HCT116 (cell line): ENCODE data around the gene SIX3. TPM values are rescaled to one million over a fixed set of nuclear protein-coding genes. Genes with fewer than 3 reads are reported as not detected.

Experiments
- ATAC-seq: fragments of 200-7000 bp; cut with Tn5 transposase; 2 replicates; pipeline ENCODE4 v1.9.1; 2020; ENCODE audit warnings: mild to moderate bottlenecking, moderate library complexity
- BruUV-seq: library from RNA; stranded (reverse); fragments of 400-500 nt; replicated peaks from 2 replicates; lab custom pipeline; 2021; lab: Mats Ljungman, UMichigan
- CTCF ChIA-PET: fragments of 300-600 bp; sonication (Branson Sonifier 250); formaldehyde crosslinking; loops from one replicate; lab custom pipeline; 2021; ENCODE audit warnings: antibody characterized with exemption; lab: Charles Lee
- POLR2A ChIA-PET: fragments of 300-600, 350-600 bp; sonication (Branson Sonifier 250); formaldehyde crosslinking; loops from one replicate; lab custom pipeline; 2021; ENCODE audit warnings: antibody characterized with exemption; lab: Charles Lee
- RAD21 ChIA-PET, 2 experiments: fragments of 300-600 bp; sonication (Branson Sonifier 250); formaldehyde crosslinking; loops; one replicate each; lab custom pipeline; 2023; ENCODE audit warnings: low total read pairs in 2 of 2; ENCODE audit not compliant: uncharacterized antibody in 2 of 2, unreplicated experiment in 2 of 2, low non-redundant PET in 1 of 2; lab: Charles Lee
- DNase-seq: peaks from one replicate; pipeline ENCODE4 v3.0.0-alpha.2; 2010; ENCODE audit warnings: low read depth, low spot score
- H2AFZ ChIP-seq: fragments of 200-600 bp; shearing (Covaris generic), sonication (generic); 2 replicates; pipeline ENCODE4 v1.6.1; 2017; ENCODE audit warnings: low read depth, mixed run types, mixed read lengths, antibody characterized with exemption, low read length; ENCODE audit not compliant: poor library complexity, severe bottlenecking
- H3K27ac ChIP-seq: 2 replicates; pipeline ENCODE4 v1.5.1; 2012; ENCODE audit warnings: low read depth, low read length
- H3K27me3 ChIP-seq: fragments of 200-600 bp; sonication (generic); 2 replicates; pipeline ENCODE4 v1.6.1; 2016; ENCODE audit warnings: mixed run types, low read length, mixed read lengths; ENCODE audit not compliant: insufficient read depth
- H3K36me3 ChIP-seq, 2 experiments: fragments of 200-500 bp in 1 of 2; fragments of 200-600 bp in 1 of 2; sonication (Bioruptor generic) in 1 of 2; sonication (generic) in 1 of 2; 2 replicates each; pipeline versions ENCODE4 v1.5.1 to v1.6.1; 2014 to 2016; ENCODE audit warnings: low read length in 2 of 2, inconsistent platforms in 1 of 2, mixed read lengths in 1 of 2, mixed run types in 1 of 2; ENCODE audit not compliant: insufficient read depth in 2 of 2, control insufficient read depth in 1 of 2
- H3K4me1 ChIP-seq, 2 experiments: fragments of 200-600 bp in 1 of 2; sonication (generic) in 1 of 2; 2 replicates each; pipeline versions ENCODE4 v1.5.1 to v1.6.1; 2012 to 2017; ENCODE audit warnings: low read length in 2 of 2, inconsistent platforms in 1 of 2, mild to moderate bottlenecking in 1 of 2, mixed read lengths in 1 of 2, mixed run types in 1 of 2, moderate library complexity in 1 of 2; ENCODE audit not compliant: insufficient read depth in 2 of 2, control insufficient read depth in 1 of 2
- H3K4me2 ChIP-seq: fragments of 200-600 bp; sonication (generic); 2 replicates; pipeline ENCODE4 v1.6.1; 2017; ENCODE audit warnings: mixed run types, low read length, mixed read lengths
- H3K4me3 ChIP-seq, 2 experiments: fragments of 200-600 bp in 1 of 2; sonication (generic) in 1 of 2; replicated peaks in 1 of 2; 2 replicates each; pipeline ENCODE4 v1.5.1; 2011 to 2016; ENCODE audit warnings: low read length in 2 of 2, control low read depth in 1 of 2, low read depth in 1 of 2, mild to moderate bottlenecking in 1 of 2, mixed read lengths in 1 of 2, mixed run types in 1 of 2
- H3K79me2 ChIP-seq: fragments of 200-600 bp; sonication (generic); 2 replicates; pipeline ENCODE4 v1.6.1; 2017; ENCODE audit warnings: mild to moderate bottlenecking, mixed run types, low read length, moderate library complexity, mixed read lengths; ENCODE audit not compliant: insufficient read depth
- H3K9ac ChIP-seq: fragments of 200-600 bp; sonication (generic); 2 replicates; pipeline ENCODE4 v1.6.1; 2016; ENCODE audit warnings: low read length, mixed read lengths
- H3K9me2 ChIP-seq: fragments of 200-600 bp; sonication (generic), shearing (Covaris generic); 2 replicates; pipeline ENCODE4 v1.6.1; 2017; ENCODE audit warnings: mixed run types, mild to moderate bottlenecking, moderate library complexity; ENCODE audit not compliant: insufficient read depth
- H3K9me3 ChIP-seq, 2 experiments: fragments of 200-500 bp in 1 of 2; fragments of 200-600 bp in 1 of 2; sonication (Bioruptor generic) in 1 of 2; sonication (generic) in 1 of 2; 2 replicates each; pipeline ENCODE4 v1.6.1; 2014 to 2017; ENCODE audit warnings: low read length in 2 of 2, mixed read lengths in 2 of 2, inconsistent platforms in 1 of 2, low read depth in 1 of 2, mild to moderate bottlenecking in 1 of 2, mixed run types in 1 of 2, moderate library complexity in 1 of 2; ENCODE audit not compliant: control insufficient read depth in 1 of 2, insufficient read depth in 1 of 2
- H4K20me1 ChIP-seq: fragments of 200-600 bp; sonication (generic), shearing (Covaris generic); 2 replicates; pipeline ENCODE4 v1.6.1; 2017; ENCODE audit warnings: mixed run types, mild to moderate bottlenecking, moderate library complexity; ENCODE audit not compliant: insufficient read depth
- EGR1 ChIP-seq: IDR thresholded peaks from 2 replicates; pipeline ENCODE4 v1.6.1; 2012; ENCODE audit warnings: low read depth
- ELF1 ChIP-seq: IDR thresholded peaks from 2 replicates; pipeline ENCODE4 v1.6.1; 2012; ENCODE audit warnings: low read depth, borderline replicate concordance
- EZH2phosphoT487 ChIP-seq: fragments of 200-600 bp; IDR thresholded peaks from 2 replicates; pipeline ENCODE4 v1.6.1; 2018; ENCODE audit warnings: antibody characterized with exemption, borderline replicate concordance
- FOSL1 ChIP-seq: IDR thresholded peaks from 2 replicates; pipeline ENCODE4 v1.6.1; 2012; ENCODE audit warnings: low read depth
- JUND ChIP-seq: IDR thresholded peaks from 2 replicates; pipeline ENCODE4 v1.6.1; 2012
- MAX ChIP-seq: IDR thresholded peaks from 2 replicates; pipeline ENCODE4 v1.6.1; 2012
- POLR2AphosphoS5 ChIP-seq: IDR thresholded peaks from 2 replicates; pipeline ENCODE4 v1.6.1; 2011; ENCODE audit warnings: mild to moderate bottlenecking, low read depth, low read length, moderate library complexity
- SRF ChIP-seq: IDR thresholded peaks from 2 replicates; pipeline ENCODE4 v1.6.1; 2012; ENCODE audit warnings: low read depth
- TCF7L2 ChIP-seq: IDR thresholded peaks from 2 replicates; pipeline ENCODE4 v1.7.0; 2011; ENCODE audit warnings: borderline replicate concordance, inconsistent platforms; ENCODE audit not compliant: insufficient read depth, insufficient read length; ENCODE audit errors: extremely low read depth
- ZNF274 ChIP-seq: fragments of 200-500 bp; sonication (Bioruptor generic); IDR thresholded peaks from 2 replicates; pipeline ENCODE4 v1.6.1; 2014; ENCODE audit warnings: mild to moderate bottlenecking, low read depth, low read length, inconsistent platforms
- intact Hi-C: fragments of 100-400 bp; cut with micrococcal nuclease; formaldehyde crosslinking; loops from 2 replicates; pipeline ENCODE4 v1.10.0; 2022
- total RNA-seq: library from RNA; stranded (reverse); gene quantifications from one replicate; pipeline ENCODE4 v1.2.1, GENCODE V29; 2021; ENCODE audit not compliant: unreplicated experiment
- TF ChIP-seq, protein P1 (sequence below), 3 experiments: fragments of 200-600 bp in 1 of 3; sonication (generic) in 1 of 3; IDR thresholded peaks in 2 of 3; conservative IDR thresholded peaks in 1 of 3; 2 replicates each; pipeline ENCODE4 v1.5.1; 2012 to 2017; ENCODE audit warnings: low read depth in 2 of 3, low read length in 2 of 3, antibody characterized with exemption in 1 of 3, borderline replicate concordance in 1 of 3, control low read depth in 1 of 3, mild to moderate bottlenecking in 1 of 3, mixed read lengths in 1 of 3, mixed run types in 1 of 3, moderate library complexity in 1 of 3; ENCODE audit not compliant: insufficient read depth in 1 of 3
- TF ChIP-seq, protein P2 (sequence below): IDR thresholded peaks from 2 replicates; pipeline ENCODE4 v1.6.1; 2012

Gene SIX3
- total RNA-seq, 1 experiment from 2014 or later: 1.2 TPM

DNA sequence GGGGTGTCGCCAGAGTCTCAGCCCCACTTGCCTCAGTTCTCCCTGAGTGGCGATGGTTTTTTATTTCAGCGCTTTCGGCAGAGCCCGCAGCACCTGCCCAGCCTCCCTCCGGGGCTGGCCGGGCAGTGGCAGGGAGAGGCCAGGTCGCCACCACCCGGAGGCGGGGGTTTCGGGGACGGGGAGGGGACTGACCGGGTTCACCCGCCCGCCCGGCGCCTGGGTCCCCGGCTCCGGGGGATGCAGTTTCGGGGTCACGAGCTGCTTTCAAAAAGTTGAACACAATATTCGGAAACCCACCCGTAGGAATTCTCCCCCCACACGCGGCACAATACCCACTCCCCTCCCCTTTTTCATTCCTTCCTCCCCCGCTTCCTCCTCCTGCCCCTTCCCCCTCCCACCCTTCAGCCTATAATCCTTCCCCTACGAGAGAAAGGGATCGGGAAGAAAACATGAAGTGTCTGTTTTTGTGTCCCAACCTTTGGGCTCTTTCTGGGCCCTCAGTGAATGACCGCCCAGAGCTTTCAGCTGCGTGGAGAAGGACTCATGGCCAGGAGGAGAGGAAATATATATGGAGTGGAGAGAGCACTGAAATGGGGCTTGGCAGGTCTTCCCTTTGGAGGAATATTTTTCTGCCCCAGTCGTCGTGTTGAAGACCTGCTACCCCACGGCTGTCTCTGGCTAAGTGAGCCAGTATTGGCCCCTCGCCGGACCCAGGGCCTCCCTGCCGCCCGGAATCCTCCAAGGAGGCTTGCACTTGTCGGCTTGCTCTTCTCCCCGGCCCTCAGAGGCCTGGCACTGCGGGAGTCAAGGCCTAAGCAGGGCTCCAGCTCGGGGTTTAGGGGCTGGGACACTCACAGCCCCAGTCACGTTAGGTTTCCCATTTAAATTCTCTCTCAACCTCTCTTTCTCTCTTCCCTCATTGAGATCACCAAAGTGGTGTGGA lies 2.1 kb upstream of the SIX3 start:
- no peaks in the 10 kb centered on the region for H4K20me1 ChIP-seq
- TF ChIP-seq EGR1 (peak; percentile 76), JUND (no peak), SRF (no peak), FOSL1 (no peak), POLR2AphosphoS5 (peak; percentile 72)
- TF ChIP-seq, all 23 proteins: peak for 2
- DNase-seq (no peak), ATAC-seq (peak; percentile 36)
- Histone ChIP-seq H3K4me3 (peak overlapping the region; percentile 70 to 80), H3K27me3 (no peaks in the 10 kb centered on the region), H3K9me2 (no peaks in the 10 kb centered on the region), H3K79me2 (no peaks in the 10 kb centered on the region), H3K36me3 (no peaks in the 10 kb centered on the region), H3K9ac (peak overlapping the region; percentile 74), H3K4me2 (peak overlapping the region; percentile 93), H3K27ac (peak overlapping the region; percentile 91), H3K9me3 (no peaks in the 10 kb centered on the region), H2AFZ (peak overlapping the region; percentile 64), H3K4me1 (peaks cover 14 to 46% of the 10 kb centered on the region in 2 experiments; a peak in 3 of 4 replicates)
- ChIA-PET CTCF (interaction anchor here (2.3 kb wide), 1 partner anchor 16 kb away, joined by 7 read pairs; no protein-coding TSS in a partner anchor), POLR2A (interaction anchor here (0.7 kb wide), 1 partner anchor 86 kb away, joined by 6 read pairs; no protein-coding TSS in a partner anchor), RAD21 (interaction anchor here in 1 of 2 experiments (1.0 kb wide), 1 partner anchor 460 kb away, joined by 3 read pairs; no protein-coding TSS in a partner anchor)
- TSS peak; percentile 44 for BruUV-seq
- intact Hi-C loops: no loop called here

GRCh38 chr2:44940049-44940494 lies 1.4 kb upstream of the SIX3 start:
- CTCF ChIA-PET: interaction anchor here (2.3 kb wide), 1 partner anchor 16 kb away, joined by 7 read pairs; no protein-coding TSS in a partner anchor
- TF ChIP-seq MAX (no peak), ZNF274 (no peak), EZH2phosphoT487 (no peak), FOSL1 (no peak), JUND (no peak), TCF7L2 (no peak), ELF1 (no peak)
- TF ChIP-seq, protein P1, sequence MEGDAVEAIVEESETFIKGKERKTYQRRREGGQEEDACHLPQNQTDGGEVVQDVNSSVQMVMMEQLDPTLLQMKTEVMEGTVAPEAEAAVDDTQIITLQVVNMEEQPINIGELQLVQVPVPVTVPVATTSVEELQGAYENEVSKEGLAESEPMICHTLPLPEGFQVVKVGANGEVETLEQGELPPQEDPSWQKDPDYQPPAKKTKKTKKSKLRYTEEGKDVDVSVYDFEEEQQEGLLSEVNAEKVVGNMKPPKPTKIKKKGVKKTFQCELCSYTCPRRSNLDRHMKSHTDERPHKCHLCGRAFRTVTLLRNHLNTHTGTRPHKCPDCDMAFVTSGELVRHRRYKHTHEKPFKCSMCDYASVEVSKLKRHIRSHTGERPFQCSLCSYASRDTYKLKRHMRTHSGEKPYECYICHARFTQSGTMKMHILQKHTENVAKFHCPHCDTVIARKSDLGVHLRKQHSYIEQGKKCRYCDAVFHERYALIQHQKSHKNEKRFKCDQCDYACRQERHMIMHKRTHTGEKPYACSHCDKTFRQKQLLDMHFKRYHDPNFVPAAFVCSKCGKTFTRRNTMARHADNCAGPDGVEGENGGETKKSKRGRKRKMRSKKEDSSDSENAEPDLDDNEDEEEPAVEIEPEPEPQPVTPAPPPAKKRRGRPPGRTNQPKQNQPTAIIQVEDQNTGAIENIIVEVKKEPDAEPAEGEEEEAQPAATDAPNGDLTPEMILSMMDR (IDR thresholded peaks at IDR 0.05 in 2 of 3, conservative IDR thresholded peaks at IDR 0.05 in 1 of 3; ENCODE audit: borderline replicate concordance in 1 of 3, insufficient read depth in 1 of 3, low read depth in 2 of 3, low read length in 2 of 3): no peak
- TF ChIP-seq, protein P2, sequence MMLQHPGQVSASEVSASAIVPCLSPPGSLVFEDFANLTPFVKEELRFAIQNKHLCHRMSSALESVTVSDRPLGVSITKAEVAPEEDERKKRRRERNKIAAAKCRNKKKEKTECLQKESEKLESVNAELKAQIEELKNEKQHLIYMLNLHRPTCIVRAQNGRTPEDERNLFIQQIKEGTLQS: no peak

More at GRCh38 chr2:44940049-44940494, 1.4 kb upstream of the SIX3 start:
- Histone ChIP-seq H3K4me1 (peaks cover 14 to 46% of the 10 kb centered on the region in 2 experiments; a peak in 3 of 4 replicates), H3K4me3 (no peak overlapping the region), H2AFZ (peak overlapping the region; percentile 71), H3K9me2 (no peaks in the 10 kb centered on the region), H3K27me3 (no peaks in the 10 kb centered on the region), H3K79me2 (no peaks in the 10 kb centered on the region), H3K4me2 (peak overlapping the region; percentile 93), H3K9me3 (no peaks in the 10 kb centered on the region), H3K9ac (no peak overlapping the region), H4K20me1 (no peaks in the 10 kb centered on the region), H3K36me3 (no peaks in the 10 kb centered on the region), H3K27ac (peak overlapping the region; percentile 91)
- DNase-seq (no peak), ATAC-seq (no peak)
- no TSS peak for BruUV-seq
- ChIA-PET POLR2A (interaction anchor here (0.7 kb wide), 1 partner anchor 86 kb away, joined by 6 read pairs; no protein-coding TSS in a partner anchor), RAD21 (interaction anchor here in 1 of 2 experiments (1.0 kb wide), 1 partner anchor 461 kb away, joined by 3 read pairs; no protein-coding TSS in a partner anchor)
- intact Hi-C loops: no loop called here
